ENCODE results near the gene DAP.
A peak's percentile ranks its signal among the peaks of the same experiment; 100 is the strongest.
"Not testable (repeated sequence)": the region's sequence is repeated elsewhere in the genome, so short reads cannot be mapped to it uniquely, and the experiment has no call there.

Gene DAP

DNA sequence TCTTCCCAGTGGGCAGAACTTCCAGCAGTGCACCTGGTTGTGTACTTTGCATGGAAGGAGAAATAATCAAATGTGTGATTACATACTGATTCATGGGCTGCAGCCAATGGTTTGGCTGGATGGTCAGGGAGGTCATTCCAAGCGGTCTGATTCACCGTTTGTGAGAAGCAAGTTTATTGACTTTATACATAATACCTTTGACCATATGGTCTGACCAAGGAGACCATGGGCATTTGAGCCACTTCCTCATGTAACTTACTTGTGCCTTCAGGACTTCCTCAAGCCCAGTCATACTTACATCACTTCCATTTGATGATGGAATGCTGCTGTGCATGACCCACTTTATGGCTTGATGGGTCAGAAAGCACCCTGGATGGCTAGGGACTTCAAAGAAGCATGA, 41.1 kb downstream of the DAP start:
- TF ChIP-seq, protein P1, sequence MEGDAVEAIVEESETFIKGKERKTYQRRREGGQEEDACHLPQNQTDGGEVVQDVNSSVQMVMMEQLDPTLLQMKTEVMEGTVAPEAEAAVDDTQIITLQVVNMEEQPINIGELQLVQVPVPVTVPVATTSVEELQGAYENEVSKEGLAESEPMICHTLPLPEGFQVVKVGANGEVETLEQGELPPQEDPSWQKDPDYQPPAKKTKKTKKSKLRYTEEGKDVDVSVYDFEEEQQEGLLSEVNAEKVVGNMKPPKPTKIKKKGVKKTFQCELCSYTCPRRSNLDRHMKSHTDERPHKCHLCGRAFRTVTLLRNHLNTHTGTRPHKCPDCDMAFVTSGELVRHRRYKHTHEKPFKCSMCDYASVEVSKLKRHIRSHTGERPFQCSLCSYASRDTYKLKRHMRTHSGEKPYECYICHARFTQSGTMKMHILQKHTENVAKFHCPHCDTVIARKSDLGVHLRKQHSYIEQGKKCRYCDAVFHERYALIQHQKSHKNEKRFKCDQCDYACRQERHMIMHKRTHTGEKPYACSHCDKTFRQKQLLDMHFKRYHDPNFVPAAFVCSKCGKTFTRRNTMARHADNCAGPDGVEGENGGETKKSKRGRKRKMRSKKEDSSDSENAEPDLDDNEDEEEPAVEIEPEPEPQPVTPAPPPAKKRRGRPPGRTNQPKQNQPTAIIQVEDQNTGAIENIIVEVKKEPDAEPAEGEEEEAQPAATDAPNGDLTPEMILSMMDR (IDR thresholded peaks at IDR 0.05), result no peak
- no peak overlapping the region for H3K4me3 ChIP-seq (ENCODE audit: low read depth in 1 of 2, low read length in 1 of 2)
- H3K27me3 ChIP-seq, result no peaks in the 10 kb centered on the region
- no peaks in the 10 kb centered on the region for H3K9me3 ChIP-seq
- H3K4me1 ChIP-seq (ENCODE audit: control insufficient read depth in 1 of 2, insufficient read depth in 1 of 2, low read depth in 1 of 2, low read length in 1 of 2), result no peaks in the 10 kb centered on the region
- peaks cover 30% of the 10 kb centered on the region for H3K36me3 ChIP-seq
- peak overlapping the region; percentile 20 for H3K27ac ChIP-seq

DNA sequence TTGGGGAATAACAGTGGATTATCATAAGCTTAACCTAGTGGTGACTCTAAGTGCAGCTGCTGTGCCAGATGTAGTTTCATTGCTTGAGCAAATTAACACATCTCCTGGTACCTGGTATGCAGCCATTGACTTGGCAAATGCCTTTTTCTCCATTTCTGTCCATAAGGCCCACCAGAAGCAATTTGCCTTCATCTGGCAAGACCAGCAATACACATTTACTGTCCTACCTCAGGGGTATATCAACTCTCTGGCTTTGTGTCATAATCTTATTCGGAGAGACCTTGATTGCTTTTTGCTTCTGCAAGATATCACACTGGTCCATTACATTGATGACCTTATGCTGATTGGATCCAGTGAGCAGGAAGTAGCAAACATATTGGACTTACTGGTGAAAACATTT, 42.4 kb downstream of the DAP start:
- H3K36me3 ChIP-seq, result peaks cover 28% of the 10 kb centered on the region
- not testable (repeated sequence) for H3K27me3 ChIP-seq; H3K27ac ChIP-seq; H3K9me3 ChIP-seq; H3K4me1 ChIP-seq (ENCODE audit: control insufficient read depth in 1 of 2, insufficient read depth in 1 of 2, low read depth in 1 of 2, low read length in 1 of 2); H3K4me3 ChIP-seq (ENCODE audit: low read depth in 1 of 2, low read length in 1 of 2)

DNA sequence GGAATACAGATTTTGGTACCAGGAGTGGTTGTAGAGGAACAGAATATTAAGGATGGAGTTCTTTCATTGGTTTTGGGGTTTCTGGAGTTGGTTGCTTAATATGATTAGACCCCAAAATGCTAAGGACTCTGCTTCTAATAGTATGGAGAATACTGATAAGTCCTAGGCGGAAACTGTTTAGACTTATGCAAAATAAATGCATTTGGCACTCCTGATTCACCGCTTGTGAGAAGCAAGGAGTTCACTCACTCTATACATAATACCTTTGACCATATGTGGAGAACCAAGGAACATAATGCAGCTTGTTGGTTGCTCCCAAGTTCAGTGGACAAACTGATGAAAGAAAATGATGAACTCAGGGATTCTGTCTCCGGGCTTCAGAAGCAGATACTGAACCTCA, 44.2 kb downstream of the DAP start:
- not testable (repeated sequence) for H3K4me3 ChIP-seq (ENCODE audit: low read depth in 1 of 2, low read length in 1 of 2); H3K9me3 ChIP-seq; H3K4me1 ChIP-seq (ENCODE audit: control insufficient read depth in 1 of 2, insufficient read depth in 1 of 2, low read depth in 1 of 2, low read length in 1 of 2); H3K27ac ChIP-seq; H3K27me3 ChIP-seq
- H3K36me3 ChIP-seq, result peaks cover 37% of the 10 kb centered on the region

DNA sequence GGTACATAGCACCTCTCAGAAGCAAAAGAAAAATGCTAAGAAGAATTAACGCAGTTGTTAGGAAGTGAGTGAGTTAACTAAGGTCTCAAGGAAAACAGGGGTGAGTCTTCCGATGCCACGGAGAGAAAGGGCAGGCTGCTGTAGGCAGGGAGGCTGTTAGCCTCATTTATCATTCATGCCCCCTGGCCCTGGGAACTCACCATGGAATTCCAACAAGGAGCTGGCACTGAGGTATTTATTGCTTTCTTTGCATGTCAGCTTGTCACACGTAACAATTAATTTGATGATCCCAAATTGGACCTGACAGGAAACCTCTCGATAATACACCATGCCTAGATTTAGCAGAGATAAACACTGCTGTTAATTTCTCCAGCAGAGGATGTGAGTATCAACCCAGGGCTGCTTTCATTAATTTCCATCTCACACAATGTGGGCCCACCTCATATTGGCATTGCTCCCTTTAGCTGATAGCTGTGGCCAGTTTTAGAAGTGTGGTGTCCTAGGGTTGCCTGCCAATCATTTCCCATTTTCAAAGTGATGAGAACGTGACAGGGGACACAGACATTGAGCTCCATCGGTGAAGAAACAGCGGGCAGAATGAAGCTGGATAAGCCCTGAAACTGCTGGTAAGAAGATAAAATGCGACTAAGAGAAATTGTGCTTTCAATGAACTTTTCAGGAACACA, 45.3 kb downstream of the DAP start:
- Histone ChIP-seq H3K4me3 (ENCODE audit: low read depth in 1 of 2, low read length in 1 of 2) (no peak overlapping the region), H3K9me3 (no peaks in the 10 kb centered on the region), H3K27me3 (no peaks in the 10 kb centered on the region), H3K4me1 (ENCODE audit: control insufficient read depth in 1 of 2, insufficient read depth in 1 of 2, low read depth in 1 of 2, low read length in 1 of 2) (no peaks in the 10 kb centered on the region), H3K27ac (peak overlapping the region; percentile 25), H3K36me3 (peaks cover 30% of the 10 kb centered on the region)
- TF ChIP-seq, protein P1 (IDR thresholded peaks at IDR 0.05), result no peak

DNA sequence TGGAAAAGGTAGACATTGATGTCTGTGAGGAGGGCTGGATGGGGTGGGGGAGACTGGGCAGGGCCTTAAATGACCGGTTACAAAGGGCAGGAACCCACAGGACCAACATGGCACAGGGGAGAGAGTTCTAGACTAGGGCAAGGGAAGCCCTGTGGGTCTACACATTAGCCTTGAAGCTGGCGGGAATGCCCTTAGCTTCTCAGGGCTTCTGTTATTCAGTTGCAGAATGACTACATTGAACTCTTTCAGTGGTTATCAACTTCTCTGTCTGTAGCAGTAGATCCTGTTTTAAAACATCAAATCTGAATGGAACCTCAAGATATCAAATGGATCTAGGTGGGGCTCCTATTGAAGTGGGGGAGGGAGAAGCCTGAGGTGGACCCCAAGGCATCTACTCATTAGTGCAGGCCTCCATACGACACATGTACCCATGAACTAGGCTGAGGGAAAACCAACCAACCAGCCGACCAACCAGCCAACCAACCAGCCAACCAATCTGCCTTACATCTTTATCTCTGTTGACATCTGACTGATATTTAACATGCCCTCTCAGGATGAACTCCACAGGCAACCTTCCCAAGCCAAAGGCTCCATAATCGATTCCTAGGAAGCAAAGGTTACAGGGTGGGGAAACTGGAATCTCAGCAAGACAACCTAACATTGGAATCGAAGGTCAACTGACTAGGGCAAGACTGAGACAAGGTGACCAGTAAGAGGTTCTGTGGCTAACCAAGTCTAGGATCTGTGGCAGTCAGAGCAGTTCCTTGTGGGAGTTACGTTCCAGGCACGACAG, 48.3 kb downstream of the DAP start:
- Histone ChIP-seq H3K9me3 (no peaks in the 10 kb centered on the region), H3K4me3 (ENCODE audit: low read depth in 1 of 2, low read length in 1 of 2) (no peak overlapping the region), H3K4me1 (ENCODE audit: control insufficient read depth in 1 of 2, insufficient read depth in 1 of 2, low read depth in 1 of 2, low read length in 1 of 2) (no peaks in the 10 kb centered on the region), H3K27me3 (no peaks in the 10 kb centered on the region), H3K36me3 (peaks cover 37% of the 10 kb centered on the region), H3K27ac (no peak overlapping the region)
- TF ChIP-seq, protein P1 (IDR thresholded peaks at IDR 0.05), result no peak

DNA sequence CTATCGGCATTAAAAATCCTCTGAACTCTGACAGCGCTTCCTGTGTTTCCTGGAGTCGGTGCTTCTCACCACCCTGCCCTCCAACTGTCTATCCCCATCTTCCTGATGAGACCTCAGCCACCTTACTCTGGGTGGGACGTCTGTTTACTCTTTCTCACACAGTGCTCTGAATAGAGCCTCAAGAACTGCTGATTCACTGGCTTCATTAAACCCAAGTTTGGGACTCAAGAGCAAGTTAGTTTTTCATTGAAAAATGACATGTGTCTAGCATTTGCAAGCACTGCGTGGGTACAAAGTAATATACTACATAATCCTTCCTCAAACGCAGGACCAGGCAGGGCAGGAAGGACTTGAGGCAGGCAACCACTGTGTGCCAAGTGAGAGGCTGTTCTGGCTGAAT, 49.5 kb downstream of the DAP start:
- Histone ChIP-seq H3K4me1 (ENCODE audit: control insufficient read depth in 1 of 2, insufficient read depth in 1 of 2, low read depth in 1 of 2, low read length in 1 of 2) (peaks cover 3 to 5% of the 10 kb centered on the region in 2 experiments), H3K4me3 (ENCODE audit: low read depth in 1 of 2, low read length in 1 of 2) (no peak overlapping the region), H3K27me3 (no peaks in the 10 kb centered on the region), H3K9me3 (no peaks in the 10 kb centered on the region), H3K36me3 (peaks cover 37% of the 10 kb centered on the region), H3K27ac (no peak overlapping the region)
- TF ChIP-seq, protein P1 (IDR thresholded peaks at IDR 0.05), result no peak
